GM12878 (cell line): ENCODE measurements around the gene RPL13A. TPM values are rescaled to one million over a fixed set of nuclear protein-coding genes. Genes with fewer than 3 reads are reported as not detected.

Source experiments
- CHD2 ChIP-seq: IDR thresholded peaks from 2 replicates; pipeline ENCODE4 v1.6.1; 2011; ENCODE audit warnings: low read depth, low read length, improper control_type of control experiment, borderline replicate concordance
- EED ChIP-seq: sonication (generic); IDR thresholded peaks from 2 replicates; pipeline ENCODE4 v1.6.1; 2016; ENCODE audit warnings: antibody characterized with exemption, low read depth
- ESRRA ChIP-seq: IDR thresholded peaks from 2 replicates; pipeline ENCODE4 v1.6.1; 2012; ENCODE audit warnings: mild to moderate bottlenecking, low read length, improper control_type of control experiment
- HCFC1 ChIP-seq: fragments of 150-350 bp; IDR thresholded peaks from 2 replicates; pipeline ENCODE4 v1.6.1; 2014; ENCODE audit warnings: low read length
- HDAC2 ChIP-seq: fragments of 200-600 bp; sonication (generic); IDR thresholded peaks from 2 replicates; pipeline ENCODE4 v1.6.1; 2017
- IRF4 ChIP-seq: IDR thresholded peaks from 2 replicates; pipeline ENCODE4 v1.6.1; 2011; ENCODE audit warnings: low read depth, low read length
- KLF5 ChIP-seq: fragments of 450-650 bp; IDR thresholded peaks from 2 replicates; pipeline ENCODE4 v1.6.1; 2014; ENCODE audit warnings: mild to moderate bottlenecking; ENCODE audit not compliant: partially characterized antibody
- NR2C1 ChIP-seq: fragments of 450-650 bp; IDR thresholded peaks from 2 replicates; pipeline ENCODE4 v1.6.1; 2017; ENCODE audit warnings: antibody characterized with exemption, mild to moderate bottlenecking, moderate library complexity
- RAD21 ChIP-seq: IDR thresholded peaks from 2 replicates; pipeline ENCODE4 v1.6.1; 2011; ENCODE audit warnings: mild to moderate bottlenecking, low read depth, low read length, moderate library complexity; ENCODE audit not compliant: insufficient read depth
- RAD51 ChIP-seq: fragments of 450-650 bp; IDR thresholded peaks from 2 replicates; pipeline ENCODE4 v1.6.1; 2016; ENCODE audit warnings: moderate library complexity, mild to moderate bottlenecking, inconsistent platforms
- RFX5 ChIP-seq: IDR thresholded peaks from 2 replicates; pipeline ENCODE4 v1.6.1; 2011; ENCODE audit warnings: low read depth, low read length, improper control_type of control experiment
- SIX5 ChIP-seq: IDR thresholded peaks from 2 replicates; pipeline ENCODE4 v1.6.1; 2011; ENCODE audit warnings: mild to moderate bottlenecking, low read depth, low read length, moderate library complexity; ENCODE audit not compliant: severe bottlenecking
- SP1 ChIP-seq: IDR thresholded peaks from one replicate; pipeline ENCODE4 v1.6.1; 2011; ENCODE audit warnings: low read depth, low read length
- TCF3 ChIP-seq: IDR thresholded peaks from 2 replicates; pipeline ENCODE4 v1.6.1; 2012; ENCODE audit warnings: low read depth, mild to moderate bottlenecking, low read length, borderline replicate concordance; ENCODE audit not compliant: insufficient read depth
- ZNF207 ChIP-seq: fragments of 450-650 bp; IDR thresholded peaks from 2 replicates; pipeline ENCODE4 v1.6.1; 2014; ENCODE audit warnings: antibody characterized with exemption, mild to moderate bottlenecking, borderline replicate concordance
- polyA plus RNA-seq, 11 experiments: library from polyadenylated mRNA; depleted of rRNA in 4 of 11; unstranded in 6 of 11; stranded (reverse) in 5 of 11; fragments of >200 nt; fragmentation: Nextera tagmentation in 4 of 11; fragmentation: Illumina TruSeq in 1 of 11; extraction: Ambion mirVana in 4 of 11; extraction: Trizol in 1 of 11; gene quantifications; 1 replicate in 1 of 11; 2 replicates in 10 of 11; pipeline versions ENCODE4 v1.2.1 to v1.2.3, GENCODE V29; 2011 to 2016; ENCODE audit warnings: inconsistent platforms in 2 of 11, missing spikeins in 2 of 11, low read depth in 1 of 11
- total RNA-seq, 4 experiments: library from RNA; depleted of rRNA in 3 of 4; stranded (reverse); fragments of >200 nt in 3 of 4; fragmentation: Illumina TruSeq in 1 of 4; extraction: Trizol in 1 of 4; gene quantifications; 2 replicates each; pipeline versions ENCODE4 v1.2.1 to v1.2.3, GENCODE V29; 2013 to 2021
- TF ChIP-seq, protein P1 (sequence below): fragments of 150-350 bp; IDR thresholded peaks from 2 replicates; pipeline ENCODE4 v1.6.1; 2016; ENCODE audit warnings: low read depth, low read length
- TF ChIP-seq, protein P2 (sequence below): fragments of 450-650 bp; conservative IDR thresholded peaks from 2 replicates; pipeline ENCODE4 v1.6.1; 2017; ENCODE audit warnings: mild to moderate bottlenecking, moderate library complexity
- TF ChIP-seq, protein P3 (sequence below): IDR thresholded peaks from 2 replicates; pipeline ENCODE4 v1.6.1; 2012; ENCODE audit warnings: low read depth, low read length, improper control_type of control experiment
- TF ChIP-seq, protein P4 (sequence below): IDR thresholded peaks from 2 replicates; pipeline ENCODE4 v1.6.1; 2012; ENCODE audit warnings: low read depth, low read length, improper control_type of control experiment
- TF ChIP-seq, protein P5 (sequence below): IDR thresholded peaks from 2 replicates; pipeline ENCODE4 v1.6.1; 2012; ENCODE audit warnings: mild to moderate bottlenecking, low read depth, low read length

Gene RPL13A
- total and polyA plus RNA-seq, 10 of the 15 experiments (the other 5 are each of a cell fraction or from before 2014, with no cell fraction given): 1,426 to 8,961 (median 4,266) TPM

DNA sequence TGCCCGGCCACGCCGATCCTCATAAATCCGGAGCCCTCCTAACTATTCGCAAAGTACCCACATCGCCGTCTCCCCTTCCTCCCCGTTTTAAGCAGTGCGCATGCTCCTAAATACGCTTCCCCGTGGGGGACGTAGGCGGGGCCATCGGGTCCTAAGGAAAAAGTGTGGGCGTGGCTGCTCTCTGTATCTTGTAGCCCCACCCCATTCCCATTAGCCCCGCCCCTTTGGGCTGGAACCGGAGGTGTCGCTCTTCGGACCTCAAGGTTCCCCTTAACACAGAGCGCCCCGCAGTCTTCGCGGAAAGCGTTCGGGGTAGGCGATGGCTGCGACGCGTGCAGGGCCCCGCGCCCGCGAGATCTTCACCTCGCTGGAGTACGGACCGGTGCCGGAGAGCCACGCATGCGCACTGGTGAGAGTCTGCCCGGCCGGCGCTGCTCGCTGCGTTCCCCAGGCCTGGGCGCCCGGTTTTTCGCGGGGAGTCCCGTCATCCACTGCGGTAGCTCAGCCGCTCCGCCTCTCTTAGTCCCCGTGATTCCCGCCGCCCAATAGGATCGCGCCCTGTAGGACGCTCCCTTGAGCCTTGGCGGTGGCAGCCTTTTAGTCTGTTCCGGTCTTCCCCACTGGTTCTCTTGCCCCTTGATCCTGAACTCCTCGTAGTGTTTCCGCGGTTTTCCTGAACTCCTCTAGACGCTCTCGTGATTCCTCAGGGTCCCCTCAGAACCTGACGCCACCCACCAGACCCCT lies 34.2 kb upstream of the RPL13A start, which contains the start of gene ALDH16A1 (continued):
- TF ChIP-seq, protein P1, sequence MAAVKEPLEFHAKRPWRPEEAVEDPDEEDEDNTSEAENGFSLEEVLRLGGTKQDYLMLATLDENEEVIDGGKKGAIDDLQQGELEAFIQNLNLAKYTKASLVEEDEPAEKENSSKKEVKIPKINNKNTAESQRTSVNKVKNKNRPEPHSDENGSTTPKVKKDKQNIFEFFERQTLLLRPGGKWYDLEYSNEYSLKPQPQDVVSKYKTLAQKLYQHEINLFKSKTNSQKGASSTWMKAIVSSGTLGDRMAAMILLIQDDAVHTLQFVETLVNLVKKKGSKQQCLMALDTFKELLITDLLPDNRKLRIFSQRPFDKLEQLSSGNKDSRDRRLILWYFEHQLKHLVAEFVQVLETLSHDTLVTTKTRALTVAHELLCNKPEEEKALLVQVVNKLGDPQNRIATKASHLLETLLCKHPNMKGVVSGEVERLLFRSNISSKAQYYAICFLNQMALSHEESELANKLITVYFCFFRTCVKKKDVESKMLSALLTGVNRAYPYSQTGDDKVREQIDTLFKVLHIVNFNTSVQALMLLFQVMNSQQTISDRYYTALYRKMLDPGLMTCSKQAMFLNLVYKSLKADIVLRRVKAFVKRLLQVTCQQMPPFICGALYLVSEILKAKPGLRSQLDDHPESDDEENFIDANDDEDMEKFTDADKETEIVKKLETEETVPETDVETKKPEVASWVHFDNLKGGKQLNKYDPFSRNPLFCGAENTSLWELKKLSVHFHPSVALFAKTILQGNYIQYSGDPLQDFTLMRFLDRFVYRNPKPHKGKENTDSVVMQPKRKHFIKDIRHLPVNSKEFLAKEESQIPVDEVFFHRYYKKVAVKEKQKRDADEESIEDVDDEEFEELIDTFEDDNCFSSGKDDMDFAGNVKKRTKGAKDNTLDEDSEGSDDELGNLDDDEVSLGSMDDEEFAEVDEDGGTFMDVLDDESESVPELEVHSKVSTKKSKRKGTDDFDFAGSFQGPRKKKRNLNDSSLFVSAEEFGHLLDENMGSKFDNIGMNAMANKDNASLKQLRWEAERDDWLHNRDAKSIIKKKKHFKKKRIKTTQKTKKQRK: no peak
- TF ChIP-seq, protein P2, sequence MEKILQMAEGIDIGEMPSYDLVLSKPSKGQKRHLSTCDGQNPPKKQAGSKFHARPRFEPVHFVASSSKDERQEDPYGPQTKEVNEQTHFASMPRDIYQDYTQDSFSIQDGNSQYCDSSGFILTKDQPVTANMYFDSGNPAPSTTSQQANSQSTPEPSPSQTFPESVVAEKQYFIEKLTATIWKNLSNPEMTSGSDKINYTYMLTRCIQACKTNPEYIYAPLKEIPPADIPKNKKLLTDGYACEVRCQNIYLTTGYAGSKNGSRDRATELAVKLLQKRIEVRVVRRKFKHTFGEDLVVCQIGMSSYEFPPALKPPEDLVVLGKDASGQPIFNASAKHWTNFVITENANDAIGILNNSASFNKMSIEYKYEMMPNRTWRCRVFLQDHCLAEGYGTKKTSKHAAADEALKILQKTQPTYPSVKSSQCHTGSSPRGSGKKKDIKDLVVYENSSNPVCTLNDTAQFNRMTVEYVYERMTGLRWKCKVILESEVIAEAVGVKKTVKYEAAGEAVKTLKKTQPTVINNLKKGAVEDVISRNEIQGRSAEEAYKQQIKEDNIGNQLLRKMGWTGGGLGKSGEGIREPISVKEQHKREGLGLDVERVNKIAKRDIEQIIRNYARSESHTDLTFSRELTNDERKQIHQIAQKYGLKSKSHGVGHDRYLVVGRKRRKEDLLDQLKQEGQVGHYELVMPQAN: 0 out of 2 replicates have a peak, but pooled peaks have one; percentile 47
- TF ChIP-seq SP1: peak; percentile 68
- TF ChIP-seq CHD2: peak; percentile 93
- TF ChIP-seq HDAC2: no peak
- TF ChIP-seq, protein P3, sequence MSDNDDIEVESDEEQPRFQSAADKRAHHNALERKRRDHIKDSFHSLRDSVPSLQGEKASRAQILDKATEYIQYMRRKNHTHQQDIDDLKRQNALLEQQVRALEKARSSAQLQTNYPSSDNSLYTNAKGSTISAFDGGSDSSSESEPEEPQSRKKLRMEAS: 0 out of 2 replicates have a peak, but pooled peaks have one; percentile 57
- TF ChIP-seq, protein P4, sequence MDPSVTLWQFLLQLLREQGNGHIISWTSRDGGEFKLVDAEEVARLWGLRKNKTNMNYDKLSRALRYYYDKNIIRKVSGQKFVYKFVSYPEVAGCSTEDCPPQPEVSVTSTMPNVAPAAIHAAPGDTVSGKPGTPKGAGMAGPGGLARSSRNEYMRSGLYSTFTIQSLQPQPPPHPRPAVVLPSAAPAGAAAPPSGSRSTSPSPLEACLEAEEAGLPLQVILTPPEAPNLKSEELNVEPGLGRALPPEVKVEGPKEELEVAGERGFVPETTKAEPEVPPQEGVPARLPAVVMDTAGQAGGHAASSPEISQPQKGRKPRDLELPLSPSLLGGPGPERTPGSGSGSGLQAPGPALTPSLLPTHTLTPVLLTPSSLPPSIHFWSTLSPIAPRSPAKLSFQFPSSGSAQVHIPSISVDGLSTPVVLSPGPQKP: peak; percentile 61
- no peak for TF ChIP-seq ESRRA
- TF ChIP-seq, protein P5, sequence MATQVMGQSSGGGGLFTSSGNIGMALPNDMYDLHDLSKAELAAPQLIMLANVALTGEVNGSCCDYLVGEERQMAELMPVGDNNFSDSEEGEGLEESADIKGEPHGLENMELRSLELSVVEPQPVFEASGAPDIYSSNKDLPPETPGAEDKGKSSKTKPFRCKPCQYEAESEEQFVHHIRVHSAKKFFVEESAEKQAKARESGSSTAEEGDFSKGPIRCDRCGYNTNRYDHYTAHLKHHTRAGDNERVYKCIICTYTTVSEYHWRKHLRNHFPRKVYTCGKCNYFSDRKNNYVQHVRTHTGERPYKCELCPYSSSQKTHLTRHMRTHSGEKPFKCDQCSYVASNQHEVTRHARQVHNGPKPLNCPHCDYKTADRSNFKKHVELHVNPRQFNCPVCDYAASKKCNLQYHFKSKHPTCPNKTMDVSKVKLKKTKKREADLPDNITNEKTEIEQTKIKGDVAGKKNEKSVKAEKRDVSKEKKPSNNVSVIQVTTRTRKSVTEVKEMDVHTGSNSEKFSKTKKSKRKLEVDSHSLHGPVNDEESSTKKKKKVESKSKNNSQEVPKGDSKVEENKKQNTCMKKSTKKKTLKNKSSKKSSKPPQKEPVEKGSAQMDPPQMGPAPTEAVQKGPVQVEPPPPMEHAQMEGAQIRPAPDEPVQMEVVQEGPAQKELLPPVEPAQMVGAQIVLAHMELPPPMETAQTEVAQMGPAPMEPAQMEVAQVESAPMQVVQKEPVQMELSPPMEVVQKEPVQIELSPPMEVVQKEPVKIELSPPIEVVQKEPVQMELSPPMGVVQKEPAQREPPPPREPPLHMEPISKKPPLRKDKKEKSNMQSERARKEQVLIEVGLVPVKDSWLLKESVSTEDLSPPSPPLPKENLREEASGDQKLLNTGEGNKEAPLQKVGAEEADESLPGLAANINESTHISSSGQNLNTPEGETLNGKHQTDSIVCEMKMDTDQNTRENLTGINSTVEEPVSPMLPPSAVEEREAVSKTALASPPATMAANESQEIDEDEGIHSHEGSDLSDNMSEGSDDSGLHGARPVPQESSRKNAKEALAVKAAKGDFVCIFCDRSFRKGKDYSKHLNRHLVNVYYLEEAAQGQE: no peak
- TF ChIP-seq HCFC1: peak; percentile 60
- TF ChIP-seq TCF3: peak; percentile 49; the same call in 1 of the 2 replicates
- peak; percentile 51 for TF ChIP-seq KLF5
- TF ChIP-seq IRF4: no peak
- no peak for TF ChIP-seq EED
- TF ChIP-seq ZNF207: 0 out of 2 replicates have a peak, but pooled peaks have one; percentile 61
- TF ChIP-seq RAD21: no peak
- TF ChIP-seq NR2C1: no peak
- TF ChIP-seq RFX5: 0 out of 2 replicates have a peak, but pooled peaks have one; percentile 17
- TF ChIP-seq SIX5: peak; percentile 9
- TF ChIP-seq RAD51: peak; percentile 86
